ENCODE measurements around the gene ACTN3.
"Not testable (repeated sequence)": the region's sequence is repeated elsewhere in the genome, so short reads cannot be mapped to it uniquely, and the experiment has no call there.

The ACTN3 gene

DNA sequence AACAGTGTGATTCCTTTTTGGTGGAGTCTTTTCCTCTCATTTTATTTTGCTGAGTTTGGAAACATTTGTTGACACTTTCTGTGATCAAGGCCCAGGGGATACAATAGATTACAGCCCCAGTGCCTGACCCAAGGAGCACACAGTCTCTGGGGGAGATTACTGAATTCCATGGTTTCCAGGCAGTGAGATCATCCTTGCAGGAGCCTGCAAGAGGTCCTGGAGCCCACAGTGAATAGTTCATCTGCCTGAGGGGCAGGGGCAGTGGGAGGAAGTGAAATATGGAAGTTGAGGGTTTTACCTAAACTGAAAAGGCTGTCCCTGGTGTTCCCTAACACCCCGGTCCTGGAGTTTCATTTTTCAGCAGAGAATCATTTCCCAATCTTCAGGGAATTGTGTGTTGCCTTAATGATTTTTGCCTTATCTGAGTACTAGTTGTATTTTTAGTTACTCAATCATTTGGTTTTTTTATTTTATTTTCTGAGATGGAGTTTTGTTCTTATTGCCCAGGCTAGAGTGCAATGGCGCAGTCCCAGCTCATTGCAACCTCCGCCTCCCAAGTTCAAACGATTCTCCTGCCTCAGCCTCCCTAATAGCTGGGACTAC lies 54.0 kb downstream of the ACTN3 start:
- DNase-seq: no peak
- Histone ChIP-seq H3K4me2 (ENCODE audit: insufficient read depth, low read length) (no peak overlapping the region), H3K9me3 (ENCODE audit: insufficient read depth, low read length, severe bottlenecking) (no peaks in the 10 kb centered on the region), H3K4me1 (ENCODE audit: insufficient read depth, low read length) (no peaks in the 10 kb centered on the region), H4K20me1 (ENCODE audit: insufficient read depth, low read length) (no peaks in the 10 kb centered on the region), H3K27me3 (ENCODE audit: insufficient read depth, low read length, poor library complexity) (no peaks in the 10 kb centered on the region), H3K4me3 (ENCODE audit: low read depth in 1 of 2, low read length in 2 of 2) (no peak overlapping the region), H3K9ac (ENCODE audit: low read depth, low read length) (no peak overlapping the region), H3K79me2 (ENCODE audit: insufficient read depth, low read length) (peaks cover 3% of the 10 kb centered on the region; the same call in 1 of the 2 replicates), H3K36me3 (ENCODE audit: insufficient read depth, low read length) (peaks cover 36% of the 10 kb centered on the region), H3K27ac (ENCODE audit: low read length) (no peak overlapping the region), H2AFZ (ENCODE audit: low read depth, low read length) (no peak overlapping the region)
- TF ChIP-seq, protein P1, sequence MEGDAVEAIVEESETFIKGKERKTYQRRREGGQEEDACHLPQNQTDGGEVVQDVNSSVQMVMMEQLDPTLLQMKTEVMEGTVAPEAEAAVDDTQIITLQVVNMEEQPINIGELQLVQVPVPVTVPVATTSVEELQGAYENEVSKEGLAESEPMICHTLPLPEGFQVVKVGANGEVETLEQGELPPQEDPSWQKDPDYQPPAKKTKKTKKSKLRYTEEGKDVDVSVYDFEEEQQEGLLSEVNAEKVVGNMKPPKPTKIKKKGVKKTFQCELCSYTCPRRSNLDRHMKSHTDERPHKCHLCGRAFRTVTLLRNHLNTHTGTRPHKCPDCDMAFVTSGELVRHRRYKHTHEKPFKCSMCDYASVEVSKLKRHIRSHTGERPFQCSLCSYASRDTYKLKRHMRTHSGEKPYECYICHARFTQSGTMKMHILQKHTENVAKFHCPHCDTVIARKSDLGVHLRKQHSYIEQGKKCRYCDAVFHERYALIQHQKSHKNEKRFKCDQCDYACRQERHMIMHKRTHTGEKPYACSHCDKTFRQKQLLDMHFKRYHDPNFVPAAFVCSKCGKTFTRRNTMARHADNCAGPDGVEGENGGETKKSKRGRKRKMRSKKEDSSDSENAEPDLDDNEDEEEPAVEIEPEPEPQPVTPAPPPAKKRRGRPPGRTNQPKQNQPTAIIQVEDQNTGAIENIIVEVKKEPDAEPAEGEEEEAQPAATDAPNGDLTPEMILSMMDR (IDR thresholded peaks at IDR 0.05; ENCODE audit: borderline replicate concordance, extremely low read depth, low read length, poor library complexity, severe bottlenecking): no peak
- no peak for TF ChIP-seq EZH2 (IDR thresholded peaks at IDR 0.05; ENCODE audit: borderline replicate concordance, low read depth, low read length, severe bottlenecking)
- ATAC-seq (ENCODE audit: insufficient read depth, low read depth): no peak

DNA sequence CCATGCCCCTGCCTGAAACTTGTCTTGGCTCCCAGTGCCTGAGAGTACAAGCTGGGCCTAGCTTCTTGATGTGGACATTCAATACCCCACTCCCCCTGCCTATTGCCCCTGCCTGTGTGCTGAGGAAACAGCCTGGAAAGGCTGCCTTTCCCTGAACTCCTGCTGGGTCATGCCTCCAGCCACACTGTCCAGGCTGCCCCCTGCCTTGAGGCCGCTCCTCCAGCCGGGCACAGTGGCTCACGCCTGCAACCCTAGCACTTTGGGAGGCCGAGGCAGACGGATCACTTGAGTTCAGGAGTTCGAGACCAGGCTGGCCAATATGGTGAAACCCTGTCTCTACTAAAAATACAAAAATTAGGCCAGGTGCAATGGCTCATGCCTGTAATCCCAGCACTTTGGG lies 56.4 kb downstream of the ACTN3 start:
- H3K79me2 ChIP-seq (ENCODE audit: insufficient read depth, low read length): no peaks in the 10 kb centered on the region

DNA sequence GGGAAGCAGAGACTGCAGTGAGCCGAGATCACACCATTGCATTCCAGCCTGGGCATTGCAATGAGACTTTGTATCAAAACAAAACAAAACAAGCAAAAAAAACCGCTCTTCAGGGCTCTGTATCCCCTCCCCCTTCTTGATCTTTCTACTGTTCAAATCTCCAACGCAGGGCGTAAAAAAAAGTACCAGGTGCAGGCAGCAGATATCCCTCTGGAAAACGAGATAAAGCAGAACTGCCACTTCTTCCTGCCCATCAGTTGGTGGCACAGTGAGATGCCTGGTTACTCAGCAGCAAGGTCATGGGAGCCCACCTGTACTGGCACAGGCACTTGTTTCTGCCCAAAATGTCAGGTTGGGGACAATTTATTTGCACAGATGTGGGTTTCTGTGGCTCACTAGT lies 57.5 kb downstream of the ACTN3 start:
- Histone ChIP-seq H2AFZ (ENCODE audit: low read depth, low read length) (no peak overlapping the region), H3K27ac (ENCODE audit: low read length) (no peak overlapping the region), H3K27me3 (ENCODE audit: insufficient read depth, low read length, poor library complexity) (no peaks in the 10 kb centered on the region), H3K4me3 (ENCODE audit: low read depth in 1 of 2, low read length in 2 of 2) (no peak overlapping the region), H3K4me2 (ENCODE audit: insufficient read depth, low read length) (no peak overlapping the region), H3K9ac (ENCODE audit: low read depth, low read length) (no peak overlapping the region), H4K20me1 (ENCODE audit: insufficient read depth, low read length) (no peaks in the 10 kb centered on the region), H3K4me1 (ENCODE audit: insufficient read depth, low read length) (no peaks in the 10 kb centered on the region), H3K36me3 (ENCODE audit: insufficient read depth, low read length) (peaks cover 37% of the 10 kb centered on the region), H3K9me3 (ENCODE audit: insufficient read depth, low read length, severe bottlenecking) (no peaks in the 10 kb centered on the region), H3K79me2 (ENCODE audit: insufficient read depth, low read length) (no peaks in the 10 kb centered on the region)
- ATAC-seq (ENCODE audit: insufficient read depth, low read depth) (no peak), DNase-seq (no peak)
- no peak for TF ChIP-seq EZH2 (IDR thresholded peaks at IDR 0.05; ENCODE audit: borderline replicate concordance, low read depth, low read length, severe bottlenecking)
- TF ChIP-seq, protein P1 (IDR thresholded peaks at IDR 0.05; ENCODE audit: borderline replicate concordance, extremely low read depth, low read length, poor library complexity, severe bottlenecking): no peak

More for the DNA sequence above, 56.4 kb downstream of the ACTN3 start:
- Histone ChIP-seq H3K27ac (ENCODE audit: low read length) (no peak overlapping the region), H3K4me1 (ENCODE audit: insufficient read depth, low read length) (no peaks in the 10 kb centered on the region), H3K9ac (ENCODE audit: low read depth, low read length) (no peak overlapping the region), H3K27me3 (ENCODE audit: insufficient read depth, low read length, poor library complexity) (no peaks in the 10 kb centered on the region), H3K9me3 (ENCODE audit: insufficient read depth, low read length, severe bottlenecking) (no peaks in the 10 kb centered on the region), H3K36me3 (ENCODE audit: insufficient read depth, low read length) (peaks cover 37% of the 10 kb centered on the region), H2AFZ (ENCODE audit: low read depth, low read length) (no peak overlapping the region), H4K20me1 (ENCODE audit: insufficient read depth, low read length) (no peaks in the 10 kb centered on the region), H3K4me2 (ENCODE audit: insufficient read depth, low read length) (no peak overlapping the region), H3K4me3 (ENCODE audit: low read depth in 1 of 2, low read length in 2 of 2) (no peak overlapping the region)
- DNase-seq (no peak), ATAC-seq (ENCODE audit: insufficient read depth, low read depth) (no peak)
- TF ChIP-seq EZH2 (IDR thresholded peaks at IDR 0.05; ENCODE audit: borderline replicate concordance, low read depth, low read length, severe bottlenecking): no peak
- TF ChIP-seq, protein P1 (IDR thresholded peaks at IDR 0.05; ENCODE audit: borderline replicate concordance, extremely low read depth, low read length, poor library complexity, severe bottlenecking): no peak

DNA sequence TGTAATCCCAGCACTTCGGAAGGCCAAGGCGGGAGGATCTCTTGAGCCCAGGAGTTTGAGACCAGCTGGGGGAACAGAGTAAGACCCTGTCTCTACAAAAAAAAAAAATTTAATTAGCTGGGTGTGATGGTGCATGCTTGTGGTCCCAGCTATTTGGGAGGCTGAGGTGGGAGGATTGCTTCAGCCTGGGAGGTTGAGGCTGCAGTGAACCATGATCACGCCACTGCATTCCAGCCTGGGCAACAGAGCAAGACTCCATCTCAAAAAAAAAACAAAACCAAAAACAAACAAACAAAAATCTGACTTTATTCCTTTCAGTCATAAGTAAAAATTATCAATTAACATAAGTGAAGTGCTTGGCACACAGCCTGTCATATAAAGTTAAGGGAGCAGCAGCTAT lies 59.9 kb downstream of the ACTN3 start:
- not testable (repeated sequence) for H3K4me1 ChIP-seq (ENCODE audit: insufficient read depth, low read length); H3K9ac ChIP-seq (ENCODE audit: low read depth, low read length); ATAC-seq (ENCODE audit: insufficient read depth, low read depth); H2AFZ ChIP-seq (ENCODE audit: low read depth, low read length); H4K20me1 ChIP-seq (ENCODE audit: insufficient read depth, low read length); H3K4me2 ChIP-seq (ENCODE audit: insufficient read depth, low read length); H3K9me3 ChIP-seq (ENCODE audit: insufficient read depth, low read length, severe bottlenecking); H3K79me2 ChIP-seq (ENCODE audit: insufficient read depth, low read length); H3K27ac ChIP-seq (ENCODE audit: low read length); H3K27me3 ChIP-seq (ENCODE audit: insufficient read depth, low read length, poor library complexity); H3K4me3 ChIP-seq (ENCODE audit: low read depth in 1 of 2, low read length in 2 of 2); DNase-seq
- H3K36me3 ChIP-seq (ENCODE audit: insufficient read depth, low read length): peaks cover 26% of the 10 kb centered on the region
